GM18511 (cell line): ENCODE results near the gene RHOA.

ENCODE experiments used
- ATAC-seq: cut with Tn5 transposase; IDR thresholded peaks from one replicate; pipeline ENCODE4 v1.9.1; 2021; ENCODE audit warnings: mild to moderate bottlenecking, moderate library complexity; ENCODE audit not compliant: unreplicated experiment

The RHOA gene

DNA sequence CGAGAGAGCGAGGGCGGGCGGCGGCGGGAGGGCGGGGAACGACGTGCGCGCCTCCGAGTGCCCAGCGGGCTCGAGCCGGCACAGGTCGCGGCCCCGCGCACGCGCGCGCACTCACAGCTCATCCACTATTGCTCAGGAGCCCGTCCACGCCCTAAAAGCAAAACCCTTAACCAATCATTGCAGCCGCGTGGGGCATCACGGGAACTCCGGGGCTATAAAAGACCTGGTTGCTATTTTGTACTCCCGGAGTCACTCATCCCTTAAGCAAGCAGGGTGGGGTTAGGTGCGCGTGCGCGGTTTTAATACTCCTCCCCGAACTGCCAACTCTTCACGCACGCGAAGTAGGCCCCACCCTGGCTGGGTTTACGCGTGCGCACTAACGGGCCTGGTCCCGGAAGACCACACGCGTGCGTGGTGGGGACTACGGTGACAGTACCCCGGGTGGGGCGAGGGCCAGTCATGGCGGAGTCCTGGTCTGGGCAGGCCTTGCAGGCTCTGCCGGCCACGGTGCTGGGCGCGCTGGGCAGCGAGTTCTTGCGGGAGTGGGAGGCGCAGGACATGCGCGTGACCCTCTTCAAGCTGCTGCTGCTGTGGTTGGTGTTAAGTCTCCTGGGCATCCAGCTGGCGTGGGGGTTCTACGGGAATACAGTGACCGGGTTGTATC is at the start of gene RHOA, which contains the start of gene TCTA:
RHOA (minus strand) TSS at position 9 of the 664 bp plus-strand sequence. CDS start 36,387 bp downstream, outside the sequence.
TCTA (plus strand) TSS at position 456 of the 664 bp plus-strand sequence; CDS start at position 460, 4 bp downstream.
- peak; percentile 82 for ATAC-seq

DNA sequence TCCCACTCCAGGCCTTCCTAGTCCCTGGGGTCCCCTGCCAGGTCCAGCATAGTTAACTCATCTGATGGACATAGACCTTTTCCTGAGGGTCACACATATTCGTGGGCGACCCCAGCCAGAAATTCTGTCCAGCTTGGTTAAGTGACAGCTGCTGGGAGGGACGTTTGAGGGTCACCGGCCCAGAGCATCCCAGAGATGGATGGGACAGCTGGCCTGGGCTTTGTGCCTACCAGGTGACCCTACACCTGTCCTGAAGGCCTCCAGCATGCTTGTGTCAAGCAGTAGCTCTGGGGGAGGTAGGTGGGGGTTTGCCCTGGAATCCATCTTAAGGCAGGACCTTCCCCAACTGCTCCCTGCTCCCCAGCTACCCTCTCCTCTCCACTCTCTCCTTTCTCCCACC is 49.2 kb upstream of the RHOA start:
- ATAC-seq = no peak

DNA sequence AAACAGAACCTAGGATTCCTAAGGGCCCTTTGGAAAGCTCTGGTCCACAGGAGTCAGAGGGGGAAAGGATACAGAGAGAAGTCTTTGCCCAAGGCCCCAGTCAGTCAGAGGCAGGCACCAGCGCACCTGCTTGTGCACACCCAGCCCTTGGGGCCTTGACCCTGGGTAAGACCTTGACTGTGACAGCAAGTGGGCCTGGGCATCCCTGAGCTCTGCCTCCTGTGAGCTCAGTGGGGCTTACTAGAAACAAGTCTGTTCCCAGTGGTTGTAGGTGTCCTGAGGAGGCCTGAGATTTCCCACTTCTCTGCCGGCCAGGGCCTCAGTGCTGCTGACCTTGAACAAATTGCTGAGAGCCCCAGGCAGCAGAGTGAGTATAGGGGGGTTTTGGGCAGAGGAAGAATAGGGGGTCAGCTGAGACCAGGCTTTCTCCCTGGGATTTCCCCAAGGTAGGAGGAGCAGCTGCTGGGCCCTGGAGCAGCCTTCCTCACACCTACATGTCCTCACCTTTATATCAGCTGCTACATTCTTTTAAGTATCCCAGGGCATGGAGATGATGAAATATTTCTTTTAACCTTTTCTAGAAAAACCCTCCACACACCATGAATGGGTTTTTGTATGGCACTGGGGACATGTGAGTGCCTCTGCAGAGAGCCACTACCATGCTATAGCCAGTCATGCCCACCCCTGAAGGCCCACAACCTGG is 48.6 kb upstream of the RHOA start:
- ATAC-seq = no peak

DNA sequence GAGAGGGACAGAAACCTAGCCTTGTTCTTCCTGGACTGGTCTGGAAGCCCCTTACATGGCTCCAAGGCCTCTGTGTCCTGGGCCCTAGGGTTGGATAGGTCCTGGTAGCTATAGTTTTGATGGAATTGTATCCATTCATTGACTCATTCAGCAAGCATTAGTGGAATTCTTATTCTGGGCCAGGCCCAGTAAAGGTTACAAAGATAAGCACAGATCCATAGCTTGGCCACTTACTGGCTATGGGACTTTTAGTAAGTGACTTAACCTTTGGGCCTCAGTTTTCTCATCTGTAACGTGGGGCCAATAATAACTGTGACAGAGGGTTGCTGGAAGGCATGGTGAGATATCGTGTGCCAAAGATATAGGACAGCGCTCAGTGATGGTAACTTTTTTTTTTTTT is 44.7 kb upstream of the RHOA start:
- no peak for ATAC-seq

DNA sequence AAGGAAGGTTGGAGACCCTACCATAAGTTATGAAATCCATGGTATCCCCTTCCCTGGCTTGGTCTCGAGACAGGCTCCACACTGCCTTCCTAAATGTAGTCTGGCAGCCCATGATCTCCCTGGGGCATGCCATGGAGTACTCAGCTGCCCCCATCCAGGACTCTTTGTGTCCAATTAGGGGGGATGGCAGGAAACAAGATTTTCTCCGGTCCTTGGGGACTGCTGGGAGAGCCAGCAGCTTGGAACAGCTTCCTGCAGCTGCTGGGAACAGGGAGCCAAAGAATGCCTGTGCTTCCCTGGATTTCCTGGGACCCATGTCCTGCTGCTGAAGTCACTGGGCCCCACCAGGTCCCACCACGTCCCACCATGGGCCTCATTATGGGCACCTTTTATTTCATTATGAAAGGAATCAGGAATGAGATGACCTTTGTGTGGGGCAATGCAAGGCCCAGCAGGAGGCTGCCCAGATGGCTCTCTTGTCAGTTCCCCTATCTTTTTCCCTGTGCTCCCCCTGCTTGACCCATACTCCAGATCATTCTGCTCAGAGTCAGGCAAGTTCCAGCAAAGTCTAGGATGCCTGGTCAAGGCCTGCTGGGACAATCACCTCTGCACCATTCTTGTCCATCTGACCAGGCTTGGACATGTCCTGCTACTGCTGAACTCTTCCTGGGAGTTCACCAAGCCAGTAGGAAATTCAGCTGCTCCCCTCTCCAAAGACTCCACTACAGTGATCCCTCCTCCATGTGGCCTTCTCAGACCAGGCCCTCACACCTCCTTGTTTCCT is 43.3 kb upstream of the RHOA start:
- no peak for ATAC-seq

DNA sequence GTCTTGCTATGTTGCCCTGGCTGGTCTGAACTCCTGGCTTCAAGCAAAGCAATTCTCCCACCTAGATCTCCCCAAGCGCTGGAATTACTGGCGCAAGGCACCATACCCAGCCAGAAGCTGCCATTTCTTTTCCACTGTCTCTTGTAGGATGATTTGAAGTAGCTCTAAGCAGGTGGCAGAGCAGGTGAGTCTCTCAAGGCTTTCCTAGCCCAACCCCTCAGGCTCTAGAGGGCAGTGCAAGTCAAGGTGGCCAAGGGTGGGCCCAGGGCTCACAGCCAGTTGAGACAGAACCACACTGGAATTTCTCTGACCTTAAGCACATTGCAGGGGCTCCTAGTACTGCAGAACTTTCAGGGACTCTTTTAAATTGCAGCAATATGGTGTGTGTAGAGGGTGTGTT is 42.7 kb upstream of the RHOA start:
- ATAC-seq = no peak

DNA sequence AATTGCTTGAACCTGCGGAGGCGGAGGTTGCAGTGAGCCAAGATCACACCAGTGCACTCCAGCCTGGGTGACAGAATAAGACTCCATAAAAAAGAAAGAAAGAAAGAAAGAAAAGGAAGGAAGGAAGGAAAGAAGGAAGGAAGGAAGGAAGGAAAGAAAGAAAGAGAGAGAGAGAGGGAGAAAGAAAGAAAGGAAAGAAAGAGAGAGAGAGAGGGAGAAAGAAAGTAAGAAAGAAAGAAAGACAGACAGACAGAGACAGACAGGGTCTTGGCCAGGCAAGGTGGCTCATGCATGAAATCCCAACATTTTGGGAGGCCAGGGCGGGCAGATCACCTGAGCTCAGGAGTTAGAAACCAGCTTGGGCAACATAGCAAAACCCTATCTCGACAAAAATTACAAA is 41.8 kb upstream of the RHOA start:
- ATAC-seq = no peak

DNA sequence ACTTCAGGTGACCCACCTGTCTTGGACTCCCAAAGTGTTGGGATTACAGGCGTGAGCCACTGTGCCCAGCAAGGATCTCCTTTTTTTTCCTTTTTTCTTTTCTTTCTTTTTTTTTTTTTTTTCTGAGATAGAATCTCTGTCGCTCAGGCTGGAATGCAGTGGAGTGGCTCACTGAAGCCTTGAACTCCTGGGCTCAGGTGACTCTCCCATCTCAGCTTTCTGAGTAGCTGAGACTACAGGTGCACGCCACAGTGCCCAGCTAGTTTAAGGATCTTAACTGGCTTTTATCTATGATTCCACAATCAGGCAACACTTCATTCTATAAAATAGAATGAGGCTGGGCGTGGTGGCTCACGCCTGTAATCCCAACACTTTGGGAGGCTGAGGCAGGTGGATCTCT is 33.6 kb upstream of the RHOA start:
- no peak for ATAC-seq

DNA sequence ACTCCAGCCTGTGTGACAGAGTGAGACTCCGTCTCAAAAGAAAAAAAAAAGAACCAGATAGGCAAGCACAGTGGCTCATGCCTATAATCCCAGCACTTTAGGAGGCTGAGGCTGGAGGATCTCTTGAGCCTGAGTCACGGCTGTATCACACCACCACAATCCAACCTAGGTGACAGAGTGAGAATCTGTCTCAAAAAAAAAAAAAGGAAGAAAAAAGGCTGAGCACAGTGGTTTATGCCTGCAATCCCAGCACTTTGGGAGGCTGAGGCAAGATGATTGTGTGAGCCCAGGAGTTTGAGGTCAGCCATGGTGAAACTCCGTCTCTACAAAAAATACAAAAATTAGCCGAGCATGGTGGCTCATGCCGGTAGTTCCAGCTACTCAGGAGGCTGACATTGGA is 23.0 kb upstream of the RHOA start:
- no peak for ATAC-seq

DNA sequence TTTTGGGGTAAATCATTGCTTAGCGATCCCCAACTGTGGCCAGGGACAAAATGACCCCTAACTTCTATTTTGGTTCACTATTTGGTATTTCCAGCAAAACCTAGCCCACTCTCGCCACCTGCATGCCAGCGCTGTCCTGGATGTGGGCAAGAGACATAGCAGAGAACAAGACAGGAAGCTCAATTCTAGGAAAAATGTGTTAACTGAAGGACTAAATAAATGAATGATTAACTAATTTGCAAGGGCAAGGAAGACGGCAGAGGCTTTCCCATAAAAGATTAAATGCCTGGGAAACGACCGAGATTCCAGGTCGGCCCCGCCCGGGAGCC is 16.9 kb upstream of the RHOA start:
- ATAC-seq = peak; percentile 17

DNA sequence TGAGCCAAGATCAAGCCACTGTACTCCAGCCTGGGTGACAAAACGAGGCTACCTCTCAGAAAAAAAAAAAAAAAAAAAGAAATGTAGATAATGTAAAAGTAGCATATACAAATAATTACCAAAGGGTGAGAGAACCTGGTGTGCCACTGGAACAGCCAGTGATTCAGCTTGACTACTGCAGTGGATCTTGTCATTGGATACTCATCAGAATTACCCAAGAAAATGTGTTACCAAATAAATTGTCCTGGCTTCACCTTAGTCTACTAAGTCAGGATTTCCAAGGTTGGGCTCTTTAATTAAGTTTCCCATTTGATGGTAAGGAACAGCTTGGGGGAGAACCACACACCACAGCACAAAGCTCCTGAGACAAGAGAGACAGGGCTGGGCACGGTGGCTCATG is 15.8 kb upstream of the RHOA start:
- ATAC-seq = no peak

DNA sequence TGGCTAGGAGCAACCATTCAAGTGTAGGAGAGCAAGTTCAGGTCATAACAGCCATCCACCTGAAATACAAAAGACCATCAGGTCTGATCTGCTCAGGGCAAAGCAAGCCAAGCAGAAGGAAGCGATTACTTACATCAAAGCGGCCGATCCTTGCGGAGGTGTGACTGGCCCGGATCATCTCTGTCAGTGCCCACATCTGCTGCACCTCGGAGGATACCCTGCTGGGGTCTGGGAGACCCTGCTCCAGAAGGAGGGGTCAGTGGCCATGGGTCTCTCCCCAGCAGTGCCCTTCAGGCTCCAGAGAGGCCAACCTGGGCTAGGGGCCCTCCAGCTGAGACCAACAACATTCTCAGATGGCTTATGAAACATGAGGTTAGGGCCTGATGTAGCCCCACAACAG is 13.0 kb upstream of the RHOA start:
- no peak for ATAC-seq

DNA sequence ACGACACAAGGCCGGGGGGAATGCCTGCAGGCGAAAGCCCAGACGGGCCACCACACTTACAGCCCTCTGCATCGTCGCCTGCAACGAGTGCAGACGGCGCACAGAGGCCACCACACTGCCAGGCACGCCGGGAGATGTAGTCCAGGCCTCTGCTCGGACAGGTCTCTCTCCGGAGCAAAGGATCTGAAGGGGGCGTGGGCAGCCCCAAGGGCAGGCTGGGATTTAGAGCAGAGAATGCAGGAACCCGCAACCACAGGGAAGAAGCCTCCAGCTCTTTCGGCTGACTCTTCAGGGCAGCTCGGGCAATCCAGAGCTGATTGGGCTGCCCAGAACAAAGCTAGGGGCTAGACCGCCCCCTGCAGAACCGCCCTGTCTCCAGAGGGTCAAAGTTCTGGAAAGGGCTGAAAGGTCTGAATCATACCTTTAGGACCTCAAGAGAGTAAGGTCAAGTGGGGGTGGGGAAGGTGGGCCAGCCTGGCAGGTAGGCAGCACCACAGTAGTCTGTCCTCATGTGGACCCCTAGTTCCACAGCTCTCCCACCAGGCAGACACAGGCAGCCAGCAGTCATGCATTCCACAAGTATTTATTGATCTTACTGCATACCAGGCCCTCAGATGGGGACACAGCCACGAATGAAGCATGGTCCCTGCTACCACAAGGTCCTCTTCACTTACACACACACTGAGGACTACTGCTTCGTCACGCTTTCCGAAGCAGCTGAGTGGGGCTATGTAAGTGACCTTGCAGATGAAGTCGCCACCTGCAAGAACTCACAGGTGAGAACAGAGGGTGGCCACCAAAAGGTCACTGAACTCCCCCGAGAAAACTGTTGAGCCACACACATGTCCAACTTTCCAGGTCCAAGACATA is 10.8 kb upstream of the RHOA start, which contains the start of gene AMT:
AMT (minus strand) TSS at position 95 of the 870 bp plus-strand sequence; CDS start at position 72, 23 bp downstream.
- no peak for ATAC-seq

DNA sequence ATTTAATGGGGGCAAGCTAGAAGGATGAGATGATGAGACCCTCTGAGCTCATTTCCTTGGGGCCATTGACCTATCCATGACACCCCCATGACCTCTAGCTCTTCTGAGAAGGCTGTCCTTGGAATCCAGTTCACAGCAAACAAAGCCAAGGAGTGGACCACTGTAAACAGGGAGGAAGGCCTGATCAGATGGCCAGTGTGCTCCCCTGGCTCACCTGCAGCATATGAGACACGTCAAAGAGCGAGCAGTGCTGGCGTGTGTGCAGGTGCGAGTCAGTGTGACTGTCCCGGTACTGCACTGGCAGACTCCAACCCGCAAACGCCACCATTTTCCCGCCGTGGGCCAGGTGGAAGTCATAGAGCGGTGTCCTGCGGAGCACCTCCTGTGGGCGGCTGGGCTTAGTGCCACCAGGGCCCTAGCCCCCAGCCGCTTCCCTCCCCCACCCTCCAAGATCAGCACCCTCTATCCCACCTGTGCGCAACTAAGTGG is 10.2 kb upstream of the RHOA start:
- ATAC-seq = no peak

DNA sequence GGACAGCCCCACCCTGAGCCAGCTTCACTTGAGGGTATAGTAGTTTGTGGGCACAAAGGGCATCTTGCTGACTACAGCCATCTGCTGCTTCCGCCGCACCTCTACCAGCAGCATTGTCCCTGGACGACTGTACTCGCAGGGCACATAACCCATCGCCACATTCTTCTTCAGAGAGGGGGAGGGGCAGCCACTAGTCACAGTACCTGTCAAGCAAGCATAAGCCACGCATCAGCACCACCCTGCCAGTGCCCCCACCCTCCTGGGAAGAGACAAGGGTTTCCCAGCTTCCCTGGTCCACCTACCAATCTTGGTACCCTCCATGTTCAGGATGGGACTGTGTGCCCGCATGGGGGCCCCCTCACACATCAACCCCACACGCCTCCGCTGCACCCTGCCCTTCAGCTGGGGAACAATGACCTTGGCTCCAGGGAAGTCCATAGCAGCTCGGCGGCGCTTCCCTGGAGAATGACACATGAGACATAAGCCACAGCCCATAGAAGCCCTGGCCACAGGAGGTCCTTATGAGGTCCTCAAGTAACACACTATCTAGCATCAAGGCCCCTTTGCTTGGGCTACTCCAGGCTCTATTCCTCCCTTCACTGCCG is 5.8 kb upstream of the RHOA start:
- ATAC-seq = no peak

DNA sequence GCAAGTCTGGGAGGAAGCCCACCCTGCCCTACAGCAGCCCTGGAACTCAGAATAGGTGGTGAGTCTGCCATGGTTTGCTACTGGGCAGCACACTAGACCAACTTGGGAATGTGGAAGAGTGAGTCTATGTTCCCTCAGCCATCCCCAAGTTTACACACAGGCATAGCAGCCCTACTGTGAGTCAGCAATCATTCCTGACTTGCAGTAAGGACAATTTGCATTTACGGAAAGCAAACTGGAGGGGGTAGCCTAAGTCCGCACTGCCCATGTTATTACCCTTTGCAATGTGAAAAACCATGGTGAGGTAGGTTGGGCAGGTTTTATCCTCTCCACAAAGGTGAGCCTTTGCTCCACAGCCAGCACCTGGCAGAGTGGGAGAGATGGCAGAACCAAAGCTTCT is 5.1 kb upstream of the RHOA start:
- no peak for ATAC-seq

DNA sequence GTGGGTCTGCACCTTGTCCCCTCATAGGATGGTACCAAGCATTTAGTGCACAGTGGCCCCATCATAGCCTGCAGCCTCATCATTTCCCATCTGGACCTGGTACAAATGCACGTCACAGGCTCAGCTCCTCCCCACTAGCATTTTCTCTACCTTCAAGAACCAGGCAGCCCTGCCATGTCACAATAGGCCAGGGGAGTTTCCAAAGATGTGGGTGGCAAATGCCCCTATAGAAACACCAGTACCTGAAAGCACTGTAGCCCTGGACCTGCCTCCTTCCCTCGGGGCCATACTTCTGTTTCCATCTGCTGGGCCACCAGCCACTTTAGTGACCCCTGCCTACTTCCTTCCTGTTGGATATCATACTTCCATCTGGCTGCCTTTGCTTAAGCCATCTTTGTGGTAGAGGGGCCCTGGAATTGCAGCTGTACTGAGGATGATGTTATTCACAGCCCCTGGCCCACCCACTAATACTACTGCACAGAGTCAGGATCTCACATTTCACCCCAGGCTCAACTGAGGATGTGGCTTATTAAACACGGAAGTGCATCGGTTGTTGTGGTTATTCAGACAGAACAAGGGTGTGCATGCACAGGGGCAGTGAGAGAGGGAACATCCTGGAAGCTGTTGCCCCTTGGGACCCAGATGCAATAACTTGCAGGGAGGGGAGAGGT is 4.3 kb upstream of the RHOA start:
- ATAC-seq = peak; percentile 33

DNA sequence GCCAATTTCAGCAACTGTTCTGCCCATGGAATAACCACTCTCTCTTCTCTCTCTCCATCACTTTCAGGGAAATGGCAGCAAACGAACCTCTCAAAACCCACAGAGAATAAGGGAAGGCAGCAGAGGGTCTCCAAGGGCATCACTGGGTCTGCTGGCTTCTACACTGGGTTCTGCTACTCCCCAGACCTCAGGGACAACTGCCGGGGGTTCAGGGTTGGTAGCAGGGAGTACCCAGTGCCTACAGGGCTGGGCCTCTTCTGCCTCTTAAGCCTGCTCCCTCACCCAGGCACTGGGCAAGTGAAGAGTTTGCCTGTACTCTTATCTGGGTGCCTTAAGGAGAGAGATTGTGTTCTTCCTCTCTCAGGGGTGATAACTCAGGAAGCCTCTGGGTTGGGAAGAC is 3.0 kb upstream of the RHOA start:
- no peak for ATAC-seq

DNA sequence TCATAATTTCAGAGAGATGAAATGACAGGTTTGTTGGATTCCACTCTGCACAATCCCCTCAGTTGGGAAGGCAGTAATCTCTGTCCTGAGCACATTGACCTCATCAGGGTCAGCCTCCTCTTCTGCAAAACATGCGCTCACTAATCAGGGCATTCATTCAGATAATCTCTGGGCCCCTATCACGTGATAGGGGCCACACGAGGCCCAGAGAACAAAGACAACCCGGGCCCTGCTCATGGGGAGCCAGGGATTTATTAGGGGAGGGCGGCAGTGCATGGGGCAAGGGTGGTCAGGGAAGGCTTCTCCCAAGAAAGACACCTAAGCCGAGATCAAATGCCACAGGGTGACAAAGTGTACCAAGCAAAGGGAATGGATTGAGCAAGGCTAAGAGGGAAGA is 1.6 kb upstream of the RHOA start:
- no peak for ATAC-seq
